AG04449 (cell line): ENCODE results near the gene SHISA5.

Source experiments
- CTCF ChIA-PET: fragments of 350-600 bp; formaldehyde crosslinking; extraction: SDS; loops from one replicate; lab custom pipeline; 2021; ENCODE audit warnings: antibody characterized with exemption; lab: Yijun Ruan, JAX
- POLR2A ChIA-PET: fragments of 400-600, 350-600 bp; formaldehyde crosslinking; extraction: SDS; loops from one replicate; lab custom pipeline; 2020; ENCODE audit warnings: antibody characterized with exemption, inconsistent platforms; lab: Yijun Ruan, JAX
- DNase-seq: peaks from one replicate; pipeline ENCODE4 v3.0.0-alpha.2; 2010; ENCODE audit warnings: low read depth, low spot score
- H3K4me3 ChIP-seq: 2 replicates; pipeline ENCODE4 v1.5.1; 2011; ENCODE audit warnings: low read depth, mild to moderate bottlenecking, control low read depth, low read length
- TF ChIP-seq, protein P1 (sequence below): IDR thresholded peaks from one replicate; pipeline ENCODE4 v1.5.1; 2011; ENCODE audit warnings: mild to moderate bottlenecking, moderate library complexity, low read length, control low read depth, inconsistent platforms; ENCODE audit not compliant: insufficient read depth; ENCODE audit errors: missing control alignments

SHISA5 gene

DNA sequence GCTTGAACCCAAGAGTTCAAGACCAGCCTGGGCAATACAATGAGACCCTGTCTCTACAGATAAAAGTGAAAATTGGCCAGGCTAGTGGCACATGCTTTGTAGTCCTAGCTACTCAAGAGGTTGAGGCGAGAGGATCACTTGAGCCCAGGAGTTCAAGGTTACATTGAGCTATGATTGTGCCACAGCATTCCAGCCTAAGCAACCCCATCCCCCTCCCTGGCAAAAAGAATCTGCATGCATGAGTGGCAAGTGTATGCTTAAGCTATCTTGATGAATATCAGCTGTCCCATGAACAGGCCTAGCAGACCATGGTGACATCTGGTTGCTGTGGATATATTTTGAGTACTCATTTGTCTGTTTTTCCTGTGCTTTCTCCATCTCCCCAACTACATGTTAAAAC lies 52.7 kb downstream of the SHISA5 start:
- ChIA-PET CTCF (interaction anchor here (1.2 to 9.9 kb wide), 3 partner anchors 13 to 98 kb away, joined by 3 to 161 read pairs (median 14); a partner anchor contains a TSS), POLR2A (no interaction called here)
- H3K4me3 ChIP-seq: no peak overlapping the region
- DNase-seq: no peak
- TF ChIP-seq, protein P1, sequence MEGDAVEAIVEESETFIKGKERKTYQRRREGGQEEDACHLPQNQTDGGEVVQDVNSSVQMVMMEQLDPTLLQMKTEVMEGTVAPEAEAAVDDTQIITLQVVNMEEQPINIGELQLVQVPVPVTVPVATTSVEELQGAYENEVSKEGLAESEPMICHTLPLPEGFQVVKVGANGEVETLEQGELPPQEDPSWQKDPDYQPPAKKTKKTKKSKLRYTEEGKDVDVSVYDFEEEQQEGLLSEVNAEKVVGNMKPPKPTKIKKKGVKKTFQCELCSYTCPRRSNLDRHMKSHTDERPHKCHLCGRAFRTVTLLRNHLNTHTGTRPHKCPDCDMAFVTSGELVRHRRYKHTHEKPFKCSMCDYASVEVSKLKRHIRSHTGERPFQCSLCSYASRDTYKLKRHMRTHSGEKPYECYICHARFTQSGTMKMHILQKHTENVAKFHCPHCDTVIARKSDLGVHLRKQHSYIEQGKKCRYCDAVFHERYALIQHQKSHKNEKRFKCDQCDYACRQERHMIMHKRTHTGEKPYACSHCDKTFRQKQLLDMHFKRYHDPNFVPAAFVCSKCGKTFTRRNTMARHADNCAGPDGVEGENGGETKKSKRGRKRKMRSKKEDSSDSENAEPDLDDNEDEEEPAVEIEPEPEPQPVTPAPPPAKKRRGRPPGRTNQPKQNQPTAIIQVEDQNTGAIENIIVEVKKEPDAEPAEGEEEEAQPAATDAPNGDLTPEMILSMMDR: no peak

GRCh38 chr3:48446425-48447193 lies 57.4 kb downstream of the SHISA5 start, which contains the start of gene ATRIP:
Gene ATRIP (plus strand): TSS chr3:48446737. CDS start chr3:48446846, 109 bp downstream.
- POLR2A ChIA-PET: interaction anchor here (0.7 to 1.3 kb wide), 7 partner anchors 9 to 35 kb away, joined by 3 to 7 read pairs (median 3); no protein-coding TSS in a partner anchor
- H3K4me3 ChIP-seq: peak within 1 kb of the TSS; percentile 97
- CTCF ChIA-PET: interaction anchor here (1.0 to 9.9 kb wide), 4 partner anchors 12 to 102 kb away, joined by 3 to 161 read pairs (median 16); no protein-coding TSS in a partner anchor
- TF ChIP-seq, protein P1: no peak
- DNase-seq: no peak

DNA sequence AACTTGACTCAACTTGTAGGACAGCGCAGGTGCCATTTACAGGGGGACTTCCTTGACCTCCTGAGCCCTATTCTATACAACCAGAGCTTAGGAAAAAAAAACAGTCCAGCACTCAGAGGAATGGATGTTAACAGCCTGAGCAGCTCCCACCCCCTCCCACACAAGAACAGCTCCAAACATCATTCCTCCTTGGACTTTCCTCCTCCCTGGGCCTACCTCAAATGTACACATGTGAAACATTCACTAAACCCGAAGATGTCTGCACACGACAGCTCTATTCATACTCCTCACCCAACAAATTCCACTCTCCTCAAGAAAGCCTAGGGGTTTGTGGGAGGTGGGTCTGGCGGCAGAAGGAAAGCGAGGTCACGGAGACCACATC lies 57.9 kb downstream of the SHISA5 start:
- ChIA-PET POLR2A (interaction anchor here (0.5 to 1.3 kb wide), 7 partner anchors 9 to 292 kb away, joined by 3 to 7 read pairs (median 3); no protein-coding TSS in a partner anchor), CTCF (interaction anchor here (1.0 to 9.9 kb wide), 4 partner anchors 11 to 103 kb away, joined by 3 to 161 read pairs (median 16); no protein-coding TSS in a partner anchor)
- no peak for DNase-seq
- H3K4me3 ChIP-seq: peak overlapping the region; percentile 97
- TF ChIP-seq, protein P1: no peak

DNA sequence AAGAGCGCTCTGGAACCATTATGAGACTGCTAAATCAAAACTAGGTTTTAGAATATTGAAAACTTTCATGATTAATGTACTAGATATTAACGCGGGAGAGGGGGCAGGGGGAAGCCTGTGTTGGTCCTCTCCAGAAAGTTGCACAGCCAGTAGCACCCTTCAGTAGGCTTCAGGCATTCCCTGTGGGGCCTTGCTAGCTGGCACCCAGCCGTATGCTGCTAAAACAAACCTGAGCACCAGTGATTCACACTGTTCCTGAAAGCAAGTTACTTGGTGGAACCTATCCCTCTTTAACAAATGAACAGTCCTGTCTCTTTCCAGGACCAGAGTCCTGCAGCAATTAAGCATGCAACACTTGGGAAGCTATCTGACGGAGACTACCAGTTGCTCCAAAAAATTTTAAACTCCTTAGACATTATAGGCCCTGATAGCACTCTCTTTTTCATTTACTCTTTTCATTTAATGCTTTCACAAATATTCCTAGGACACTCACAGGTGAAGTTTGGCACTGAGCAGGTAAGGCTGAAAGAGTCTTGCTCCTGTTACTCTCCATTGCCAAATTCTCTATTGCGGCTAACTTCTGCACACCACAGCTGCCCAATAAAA lies 58.6 kb downstream of the SHISA5 start:
- peak overlapping the region; percentile 97 for H3K4me3 ChIP-seq
- ChIA-PET POLR2A (interaction anchor here (0.5 to 1.3 kb wide), 3 partner anchors 10 to 292 kb away, joined by 3 to 4 read pairs (median 3); no protein-coding TSS in a partner anchor), CTCF (interaction anchor here (1.8 to 9.9 kb wide), 3 partner anchors 11 to 103 kb away, joined by 4 to 161 read pairs (median 28); no protein-coding TSS in a partner anchor)
- TF ChIP-seq, protein P1: no peak
- no peak for DNase-seq

GRCh38 chr3:48441940-48442339 lies 62.0 kb downstream of the SHISA5 start:
- POLR2A ChIA-PET: no interaction called here
- DNase-seq: no peak
- CTCF ChIA-PET: interaction anchor here (1.1 to 17.0 kb wide), 2 partner anchors 41 to 170 kb away, joined by 3 to 948 read pairs; no protein-coding TSS in a partner anchor
- TF ChIP-seq, protein P1: no peak
- peak overlapping the region; percentile 13; the same call in 1 of the 2 replicates for H3K4me3 ChIP-seq
